ENCODE measurements around the gene CLN5. TPM values are rescaled to one million over a fixed set of nuclear protein-coding genes. Genes with fewer than 3 reads are reported as not detected.
"Not testable (repeated sequence)": the region's sequence is repeated elsewhere in the genome, so short reads cannot be mapped to it uniquely, and the experiment has no call there.

CLN5 gene
- polyA plus RNA-seq, 1 donor: 15.0 TPM

- no peak for DNase-seq
Observed at GRCh38 chr13:76976490-76976889, 15.4 kb upstream of the CLN5 start.

DNA sequence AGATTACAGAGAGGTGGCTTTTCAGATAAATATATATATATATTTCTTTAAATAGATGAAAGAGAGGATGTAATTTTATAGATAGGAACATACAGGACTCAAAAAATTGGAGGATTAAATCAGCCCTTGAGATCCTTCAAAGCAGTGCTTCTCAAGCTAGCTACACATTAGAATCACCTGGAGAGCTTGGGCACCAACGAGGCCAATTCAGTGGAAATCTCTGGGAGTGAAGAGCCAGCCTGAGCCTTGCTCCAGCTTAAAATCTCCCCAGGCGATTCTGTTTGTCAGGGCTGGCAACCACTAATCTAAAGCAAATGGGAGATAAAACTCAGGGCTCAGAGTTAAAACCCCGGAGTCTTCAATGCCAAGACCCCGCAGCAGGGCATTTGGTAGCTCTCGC, 15.0 kb upstream of the CLN5 start:
- DNase-seq: no peak

GRCh38 chr13:76980075-76980718, 11.7 kb upstream of the CLN5 start:
- DNase-seq: peak; percentile 83

DNA sequence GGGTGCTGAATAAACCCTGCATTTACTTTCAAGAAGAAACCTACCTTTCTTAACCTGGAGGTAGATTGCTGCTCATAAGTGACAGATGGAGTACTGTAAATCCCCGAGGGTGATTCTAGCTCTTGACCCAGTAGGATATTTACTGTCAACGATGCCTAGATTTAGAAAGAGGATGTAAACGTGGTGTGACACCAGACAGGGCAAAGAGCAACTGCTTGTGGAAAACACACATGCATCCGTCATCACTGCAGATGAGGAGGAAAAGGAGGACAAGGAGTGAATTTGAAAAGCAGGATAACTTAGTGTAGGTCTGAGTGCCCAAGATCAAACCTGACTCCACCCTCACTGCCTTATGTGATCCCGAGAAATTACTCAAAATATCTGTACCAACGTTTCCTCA, 9.8 kb upstream of the CLN5 start:
- no peak for DNase-seq

GRCh38 chr13:76983676-76984075, 8.2 kb upstream of the CLN5 start:
- no peak for DNase-seq

DNA sequence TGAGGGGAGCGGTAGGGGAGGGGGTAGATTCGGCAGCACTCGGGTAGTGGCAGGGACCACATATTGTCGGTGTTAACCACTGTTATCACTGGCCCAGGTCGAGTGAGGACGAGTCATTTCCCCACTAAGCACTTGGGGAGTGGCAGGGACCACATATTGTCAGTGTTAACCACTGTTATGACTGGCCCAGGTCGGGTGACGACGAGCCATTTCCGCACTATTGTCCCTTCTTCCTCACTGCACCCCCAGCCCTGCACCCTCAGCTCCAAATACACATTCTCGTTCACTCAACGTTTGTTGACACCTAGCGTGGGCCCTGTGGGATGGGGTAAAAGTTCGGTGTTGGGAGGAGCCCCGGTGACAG, 467 bp upstream of the CLN5 start:
- no peak for DNase-seq

DNA sequence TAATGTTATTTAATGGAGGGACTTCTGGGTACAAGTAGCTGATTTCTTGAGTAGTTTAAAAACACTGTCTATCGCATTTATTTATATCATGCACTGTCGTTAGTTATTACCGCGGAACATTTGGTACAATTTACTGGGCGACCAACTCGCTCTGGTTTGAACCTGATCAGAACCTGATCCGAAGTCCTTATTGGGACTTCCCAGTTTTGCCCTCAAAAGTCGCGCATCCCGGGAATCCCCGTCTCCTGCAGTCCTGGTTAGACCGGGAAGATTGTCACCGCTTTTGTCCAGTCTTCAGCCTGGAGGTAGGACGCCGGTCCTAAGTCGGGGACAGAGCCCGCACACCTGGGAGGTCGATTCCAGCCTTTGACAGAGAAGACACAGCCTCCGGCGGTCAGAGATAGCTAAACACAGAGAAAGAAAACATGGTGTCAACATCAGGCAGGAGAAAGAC, 694 bp downstream of the CLN5 start:
- peak; percentile 42 for DNase-seq

GRCh38 chr13:76993021-76993420, 1.1 kb downstream of the CLN5 start:
- DNase-seq: no peak

DNA sequence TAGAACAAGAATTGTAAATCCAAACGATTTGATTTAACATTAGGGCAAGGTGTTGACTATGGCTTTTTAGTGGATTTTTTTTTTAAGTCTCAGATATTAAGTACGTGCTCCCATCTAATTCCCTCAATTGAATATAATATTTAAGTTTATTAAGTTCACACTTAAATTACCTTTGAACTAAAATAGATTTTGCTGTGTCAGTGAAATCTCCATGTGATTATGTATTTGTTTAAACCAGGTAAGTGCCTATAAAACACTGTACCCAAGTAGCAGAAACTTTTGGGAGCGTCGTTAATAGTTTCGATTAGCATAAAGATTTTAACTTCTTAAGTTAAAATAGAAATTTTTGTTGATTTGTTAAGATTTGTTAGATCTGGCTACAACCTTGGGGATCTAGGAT, 1.6 kb downstream of the CLN5 start:
- DNase-seq: no peak

DNA sequence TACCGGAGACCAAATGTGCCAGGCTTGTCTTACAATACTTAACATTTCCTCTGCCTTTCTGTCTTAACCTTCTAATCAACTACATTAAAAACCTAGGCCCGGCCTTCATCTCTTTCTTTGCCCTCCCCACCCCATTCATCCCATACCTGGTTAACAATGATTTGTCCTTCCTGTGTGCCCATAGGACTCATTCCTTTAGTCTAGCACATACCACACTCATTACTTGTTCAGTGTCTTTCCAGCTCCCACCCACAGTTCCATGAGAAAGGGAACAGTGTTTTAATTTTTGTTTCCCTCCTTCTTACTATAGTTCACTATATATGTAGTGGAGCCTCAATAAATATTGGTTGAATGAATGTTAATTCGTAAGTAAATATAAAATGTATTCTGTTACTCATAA, 2.4 kb downstream of the CLN5 start:
- no peak for DNase-seq

DNA sequence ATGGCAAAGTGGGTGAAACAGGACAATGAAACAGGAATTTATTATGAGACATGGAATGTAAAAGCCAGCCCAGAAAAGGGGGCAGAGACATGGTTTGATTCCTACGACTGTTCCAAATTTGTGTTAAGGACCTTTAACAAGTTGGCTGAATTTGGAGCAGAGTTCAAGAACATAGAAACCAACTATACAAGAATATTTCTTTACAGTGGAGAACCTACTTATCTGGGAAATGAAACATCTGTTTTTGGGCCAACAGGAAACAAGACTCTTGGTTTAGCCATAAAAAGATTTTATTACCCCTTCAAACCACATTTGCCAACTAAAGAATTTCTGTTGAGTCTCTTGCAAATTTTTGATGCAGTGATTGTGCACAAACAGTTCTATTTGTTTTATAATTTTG, 8.6 kb downstream of the CLN5 start:
- no peak for DNase-seq

DNA sequence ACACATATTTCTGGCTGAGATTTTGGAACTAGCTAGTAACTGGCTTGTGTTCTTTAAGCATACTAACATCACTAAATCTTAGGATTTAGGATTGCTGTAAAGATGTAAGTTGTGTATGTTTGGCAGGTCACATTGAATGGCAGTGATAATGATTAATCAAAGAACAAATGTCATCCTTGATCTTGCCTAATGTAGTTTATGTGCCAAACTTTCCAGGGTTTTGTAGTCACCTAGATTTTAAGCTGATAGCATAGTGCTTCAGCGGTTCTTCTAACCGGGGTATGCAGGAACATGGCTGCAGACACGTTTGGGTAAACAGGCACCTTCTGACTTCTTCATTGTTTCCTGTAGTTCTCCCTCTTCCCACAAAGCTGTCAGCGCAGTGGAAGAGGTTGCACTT, 9.7 kb downstream of the CLN5 start:
- DNase-seq: no peak

GRCh38 chr13:77001963-77002587, 10.2 kb downstream of the CLN5 start:
- DNase-seq: no peak

- no peak for DNase-seq
Observed at GRCh38 chr13:77002590-77003190, 10.8 kb downstream of the CLN5 start.

- DNase-seq: not testable (repeated sequence)
Observed at GRCh38 chr13:77008337-77008736, 16.5 kb downstream of the CLN5 start.

- DNase-seq: no peak
Observed at GRCh38 chr13:77009011-77009410, 17.1 kb downstream of the CLN5 start.

- DNase-seq: not testable (repeated sequence)
Observed at GRCh38 chr13:77009719-77010118, 17.8 kb downstream of the CLN5 start.

DNA sequence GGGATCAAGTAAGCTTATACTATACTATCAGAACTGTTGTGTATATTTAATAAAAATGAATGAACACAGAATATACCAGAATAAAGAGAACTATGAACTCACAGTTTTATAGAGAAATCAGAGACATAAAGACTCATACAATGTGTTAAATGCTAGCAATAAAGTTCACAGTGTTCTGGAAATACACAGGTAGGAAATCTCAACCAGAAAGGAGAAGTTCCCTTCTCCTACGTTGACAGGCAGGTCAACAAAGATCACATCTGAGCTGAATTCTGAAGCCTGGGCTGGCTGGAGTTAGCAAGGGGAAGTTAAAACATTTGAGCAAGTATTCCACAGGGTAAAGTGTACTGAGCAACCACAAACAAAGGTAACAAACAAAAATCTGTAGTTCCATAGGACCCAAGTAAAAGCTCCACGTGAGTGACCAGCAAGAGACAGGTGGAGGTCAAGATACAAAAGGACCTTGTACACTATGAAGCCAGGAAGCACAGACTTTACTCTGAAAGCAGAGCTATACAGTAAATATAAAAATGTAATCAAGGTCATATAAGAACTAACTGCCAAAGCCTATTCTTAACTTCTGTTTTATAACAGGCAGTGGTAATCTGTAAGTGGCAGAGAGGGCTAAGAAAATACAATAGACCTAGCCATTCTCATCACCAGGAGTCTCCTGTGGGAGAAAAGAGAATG, 22.1 kb downstream of the CLN5 start:
- DNase-seq: no peak

GRCh38 chr13:77014906-77015685, 23.2 kb downstream of the CLN5 start:
- DNase-seq: no peak

DNA sequence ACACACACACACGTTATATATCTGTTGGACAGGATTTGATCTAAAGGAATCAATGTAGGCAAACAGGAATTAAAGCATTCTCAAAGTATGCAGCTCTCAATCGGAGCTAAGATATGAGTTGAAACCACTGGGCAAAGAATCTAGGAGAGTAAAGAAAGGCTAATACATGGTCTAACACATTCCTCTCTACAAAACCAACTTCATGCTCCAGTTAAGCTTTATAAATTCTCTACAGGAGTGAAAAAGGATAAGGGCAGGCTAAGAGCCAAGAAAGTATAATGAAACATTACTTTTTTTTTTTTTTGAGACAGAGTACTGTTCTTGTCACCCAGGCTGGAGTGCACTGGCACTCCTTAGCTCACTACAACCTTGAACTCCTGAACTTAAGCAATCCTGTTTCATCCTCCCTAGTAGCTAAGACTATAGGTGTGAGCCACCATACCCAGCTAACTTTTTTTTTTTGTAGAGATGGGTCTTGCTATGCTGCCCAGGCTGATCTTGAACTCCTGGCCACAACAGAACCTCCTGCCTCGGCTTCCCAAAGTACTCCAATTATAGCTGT, 24.5 kb downstream of the CLN5 start:
- no peak for DNase-seq

DNA sequence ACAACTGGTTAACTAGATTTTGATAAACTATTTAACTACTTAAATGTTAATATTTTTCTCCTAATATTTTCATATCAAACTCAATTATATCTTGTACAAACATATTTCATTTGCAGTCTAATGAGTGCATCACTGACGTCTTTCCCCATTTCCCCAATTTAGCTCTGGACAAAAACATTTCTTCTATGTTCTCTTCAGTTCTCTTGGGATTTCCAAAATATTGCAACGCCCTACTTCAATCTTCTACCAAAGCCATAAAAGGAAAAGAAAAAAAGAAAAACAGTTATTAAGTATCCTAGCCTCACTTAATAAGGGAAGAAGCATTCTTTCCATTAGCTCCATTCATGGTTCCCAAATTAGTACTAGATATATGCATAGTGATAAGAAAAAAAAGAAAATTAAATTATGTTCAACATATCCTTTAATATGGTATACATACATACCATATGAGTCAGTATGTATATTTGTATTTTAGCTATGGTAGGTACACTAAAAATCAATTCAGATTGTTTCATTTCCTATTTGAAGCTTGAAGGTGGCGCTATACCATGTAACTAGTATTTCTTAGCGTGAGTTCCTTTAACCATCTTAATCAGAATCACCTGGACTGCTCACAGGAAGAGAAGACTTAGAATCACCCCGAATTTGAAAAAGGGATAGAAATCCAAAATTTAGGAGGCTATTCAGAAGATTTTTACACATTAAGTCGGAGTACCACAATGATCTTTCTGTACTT, 25.2 kb downstream of the CLN5 start:
- no peak for DNase-seq

DNA sequence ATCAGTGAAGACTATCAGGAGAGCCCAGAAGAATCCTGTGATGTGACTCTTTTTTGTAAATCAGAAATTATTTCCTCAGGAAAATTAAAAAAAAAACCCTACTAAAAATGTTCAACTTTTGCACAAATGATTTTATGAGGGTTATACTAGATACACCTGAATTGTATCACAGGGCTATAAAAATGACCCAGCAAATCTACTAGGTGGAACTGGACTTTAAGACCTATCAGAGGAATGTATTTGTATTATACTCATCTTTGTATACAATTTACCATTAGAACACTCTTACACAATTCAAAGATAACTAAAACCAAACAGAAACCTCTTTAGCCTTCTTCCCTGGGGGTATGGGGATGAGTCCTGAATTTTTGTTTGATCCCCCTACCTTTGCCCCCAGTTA, 27.9 kb downstream of the CLN5 start:
- no peak for DNase-seq
